ENCODE measurements around the gene SLC36A3.

SLC36A3 gene

DNA sequence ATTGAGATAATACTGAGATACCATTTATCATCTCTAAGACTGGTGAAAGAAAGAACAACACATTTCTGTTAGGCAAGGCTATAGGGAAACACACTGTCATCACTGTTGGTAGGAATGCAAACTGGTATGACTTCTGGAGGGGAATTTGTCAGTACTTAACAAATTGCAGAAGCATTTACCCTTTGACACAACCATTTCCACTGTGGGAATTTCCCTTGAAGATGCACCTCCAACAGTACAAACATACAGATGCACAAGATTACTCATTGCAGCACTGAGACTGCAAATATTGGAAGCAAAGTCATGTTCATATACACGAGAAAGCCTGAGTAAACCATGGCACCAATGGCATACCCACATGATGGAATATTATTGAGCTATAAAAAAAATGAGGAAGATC lies 33.0 kb downstream of the SLC36A3 start:
- Histone ChIP-seq H3K9ac (no peak overlapping the region), H3K4me3 (ENCODE audit: low read depth, low read length) (no peak overlapping the region), H3K79me2 (no peaks in the 10 kb centered on the region), H3K4me1 (peaks cover 26% of the 10 kb centered on the region), H2AFZ (no peak overlapping the region), H3K27me3 (ENCODE audit: control insufficient read depth, insufficient read depth, low read length) (no peaks in the 10 kb centered on the region), H3K36me3 (ENCODE audit: control insufficient read depth, insufficient read depth, low read length) (no peaks in the 10 kb centered on the region), H3K9me3 (ENCODE audit: control insufficient read depth, low read length) (no peaks in the 10 kb centered on the region), H3K4me2 (ENCODE audit: low read length) (no peak overlapping the region), H3K27ac (no peak overlapping the region)
- TF ChIP-seq, protein P1, sequence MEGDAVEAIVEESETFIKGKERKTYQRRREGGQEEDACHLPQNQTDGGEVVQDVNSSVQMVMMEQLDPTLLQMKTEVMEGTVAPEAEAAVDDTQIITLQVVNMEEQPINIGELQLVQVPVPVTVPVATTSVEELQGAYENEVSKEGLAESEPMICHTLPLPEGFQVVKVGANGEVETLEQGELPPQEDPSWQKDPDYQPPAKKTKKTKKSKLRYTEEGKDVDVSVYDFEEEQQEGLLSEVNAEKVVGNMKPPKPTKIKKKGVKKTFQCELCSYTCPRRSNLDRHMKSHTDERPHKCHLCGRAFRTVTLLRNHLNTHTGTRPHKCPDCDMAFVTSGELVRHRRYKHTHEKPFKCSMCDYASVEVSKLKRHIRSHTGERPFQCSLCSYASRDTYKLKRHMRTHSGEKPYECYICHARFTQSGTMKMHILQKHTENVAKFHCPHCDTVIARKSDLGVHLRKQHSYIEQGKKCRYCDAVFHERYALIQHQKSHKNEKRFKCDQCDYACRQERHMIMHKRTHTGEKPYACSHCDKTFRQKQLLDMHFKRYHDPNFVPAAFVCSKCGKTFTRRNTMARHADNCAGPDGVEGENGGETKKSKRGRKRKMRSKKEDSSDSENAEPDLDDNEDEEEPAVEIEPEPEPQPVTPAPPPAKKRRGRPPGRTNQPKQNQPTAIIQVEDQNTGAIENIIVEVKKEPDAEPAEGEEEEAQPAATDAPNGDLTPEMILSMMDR (IDR thresholded peaks at IDR 0.05), result no peak

DNA sequence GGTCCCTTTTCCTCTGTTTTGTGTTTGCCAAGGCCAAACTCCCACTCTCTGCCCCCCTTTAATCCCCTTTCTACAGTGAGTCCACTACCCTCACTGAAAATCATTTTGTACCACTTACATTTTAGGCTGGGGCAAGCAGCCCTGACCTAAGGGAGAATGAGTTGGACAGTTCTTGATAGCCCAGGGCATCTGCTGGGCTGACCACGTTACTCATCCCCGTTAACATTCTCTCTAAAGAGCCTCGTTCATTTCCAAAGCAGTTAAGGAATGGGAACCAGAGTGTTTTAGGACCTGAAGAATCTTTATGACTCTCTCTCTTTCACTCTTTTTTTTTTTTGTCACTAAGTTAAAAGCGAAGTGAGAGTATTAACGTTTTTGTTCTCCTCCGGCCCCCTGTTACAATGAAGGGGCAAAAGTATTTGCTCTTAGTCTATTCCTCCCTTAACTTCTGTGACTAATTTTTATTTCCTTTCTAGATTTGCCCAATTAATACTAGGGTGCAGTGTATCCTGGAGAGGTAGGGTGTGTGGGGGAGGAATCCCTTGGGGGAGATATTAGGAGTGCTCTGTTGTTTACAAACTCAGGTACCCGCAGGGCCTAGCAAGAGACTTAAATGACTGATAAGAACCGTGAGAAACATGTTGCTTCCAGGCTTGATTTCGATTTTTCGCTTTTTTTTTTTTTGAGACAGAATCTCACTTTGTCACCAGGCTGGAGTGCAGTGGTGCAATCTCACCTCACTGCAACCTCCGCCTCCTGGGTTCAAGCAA lies 35.9 kb downstream of the SLC36A3 start:
- Histone ChIP-seq H3K4me3 (ENCODE audit: low read depth, low read length) (no peak overlapping the region), H3K4me1 (peaks cover 20% of the 10 kb centered on the region), H3K36me3 (ENCODE audit: control insufficient read depth, insufficient read depth, low read length) (no peaks in the 10 kb centered on the region), H2AFZ (no peak overlapping the region), H3K79me2 (no peaks in the 10 kb centered on the region), H3K27me3 (ENCODE audit: control insufficient read depth, insufficient read depth, low read length) (no peaks in the 10 kb centered on the region), H3K4me2 (ENCODE audit: low read length) (no peak overlapping the region), H3K27ac (no peak overlapping the region), H3K9me3 (ENCODE audit: control insufficient read depth, low read length) (no peaks in the 10 kb centered on the region), H3K9ac (no peak overlapping the region)
- TF ChIP-seq, protein P1 (IDR thresholded peaks at IDR 0.05), result no peak

DNA sequence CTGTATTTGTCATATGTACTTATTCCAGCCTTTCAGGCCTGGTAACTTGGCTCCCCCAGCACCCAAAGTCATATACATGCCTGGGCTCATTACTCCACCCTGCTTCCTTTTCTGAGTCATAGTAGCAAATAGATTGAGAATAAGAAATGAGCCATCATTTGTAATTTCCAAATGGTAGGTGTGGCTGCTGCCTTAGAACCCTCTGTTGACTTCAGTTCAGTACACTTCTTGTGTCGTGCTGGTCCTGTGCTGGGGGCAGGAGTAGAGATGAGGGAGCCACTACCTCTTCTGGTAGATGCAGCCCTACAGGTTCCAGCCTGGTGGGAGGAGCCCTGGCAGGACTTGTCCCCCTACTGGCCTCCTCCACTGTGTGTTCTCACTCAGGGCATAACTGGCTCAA lies 39.5 kb downstream of the SLC36A3 start:
- H3K79me2 ChIP-seq, result no peaks in the 10 kb centered on the region
- H3K27me3 ChIP-seq (ENCODE audit: control insufficient read depth, insufficient read depth, low read length), result no peaks in the 10 kb centered on the region
- peaks cover 16% of the 10 kb centered on the region for H3K4me1 ChIP-seq
- H3K4me2 ChIP-seq (ENCODE audit: low read length), result no peak overlapping the region
- no peak overlapping the region for H3K4me3 ChIP-seq (ENCODE audit: low read depth, low read length)
- no peaks in the 10 kb centered on the region for H3K9me3 ChIP-seq (ENCODE audit: control insufficient read depth, low read length)
- no peaks in the 10 kb centered on the region for H3K36me3 ChIP-seq (ENCODE audit: control insufficient read depth, insufficient read depth, low read length)
- H3K27ac ChIP-seq, result no peak overlapping the region
- H2AFZ ChIP-seq, result no peak overlapping the region
- TF ChIP-seq, protein P1 (IDR thresholded peaks at IDR 0.05), result no peak
- no peak overlapping the region for H3K9ac ChIP-seq

DNA sequence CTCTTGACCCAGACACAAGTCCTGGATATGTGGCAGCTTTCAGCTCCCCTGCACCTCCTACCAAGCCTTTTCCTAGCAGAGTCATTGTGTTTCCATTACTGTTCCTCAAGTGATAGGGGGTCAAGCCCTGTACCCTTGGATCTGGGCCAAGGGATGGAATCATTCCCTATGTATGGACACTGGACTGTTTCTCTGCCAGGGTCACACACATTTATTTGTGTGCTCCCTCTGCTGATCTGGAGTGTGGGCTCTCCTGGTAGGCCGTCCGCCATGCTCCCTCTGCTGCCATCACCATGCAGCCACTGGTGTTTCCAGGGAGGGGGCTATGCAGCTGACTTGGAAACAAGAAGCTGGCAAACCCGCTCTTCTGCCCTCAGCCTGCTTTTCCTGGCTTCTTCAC lies 41.0 kb downstream of the SLC36A3 start:
- Histone ChIP-seq H3K4me2 (ENCODE audit: low read length) (no peak overlapping the region), H3K9ac (no peak overlapping the region), H3K4me1 (peaks cover 7% of the 10 kb centered on the region), H3K27me3 (ENCODE audit: control insufficient read depth, insufficient read depth, low read length) (no peaks in the 10 kb centered on the region), H3K27ac (no peak overlapping the region), H3K36me3 (ENCODE audit: control insufficient read depth, insufficient read depth, low read length) (no peaks in the 10 kb centered on the region), H2AFZ (no peak overlapping the region), H3K79me2 (peaks cover 4% of the 10 kb centered on the region), H3K4me3 (ENCODE audit: low read depth, low read length) (no peak overlapping the region), H3K9me3 (ENCODE audit: control insufficient read depth, low read length) (no peaks in the 10 kb centered on the region)
- TF ChIP-seq, protein P1 (IDR thresholded peaks at IDR 0.05), result no peak

DNA sequence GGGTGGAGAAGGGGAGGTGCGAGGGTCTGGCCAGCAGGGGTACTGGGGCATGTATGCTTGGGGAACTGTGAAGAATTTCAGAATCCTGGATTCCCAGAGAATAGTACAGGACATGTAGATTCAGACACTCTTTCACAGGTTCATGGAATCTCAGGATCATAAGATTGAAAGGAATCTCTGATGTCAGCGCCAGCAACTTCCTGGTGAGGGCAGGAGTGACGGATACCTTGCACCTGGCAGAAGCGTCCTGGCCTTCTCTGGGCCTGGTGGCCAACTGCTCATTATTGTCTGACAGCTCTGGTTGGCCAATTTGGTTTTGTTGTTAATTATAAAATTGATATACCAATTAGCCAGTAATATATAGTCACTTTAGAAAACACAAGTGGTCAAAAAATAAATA lies 43.6 kb downstream of the SLC36A3 start:
- Histone ChIP-seq H2AFZ (no peak overlapping the region), H3K36me3 (ENCODE audit: control insufficient read depth, insufficient read depth, low read length) (no peaks in the 10 kb centered on the region), H3K4me1 (peaks cover 5% of the 10 kb centered on the region), H3K27ac (no peak overlapping the region), H3K4me2 (ENCODE audit: low read length) (no peak overlapping the region), H3K79me2 (peaks cover 19% of the 10 kb centered on the region), H3K9me3 (ENCODE audit: control insufficient read depth, low read length) (no peaks in the 10 kb centered on the region), H3K9ac (no peak overlapping the region), H3K27me3 (ENCODE audit: control insufficient read depth, insufficient read depth, low read length) (no peaks in the 10 kb centered on the region), H3K4me3 (ENCODE audit: low read depth, low read length) (no peak overlapping the region)
- TF ChIP-seq, protein P1 (IDR thresholded peaks at IDR 0.05), result no peak

All from parathyroid adenoma (tissue), 2 donors.